Measurements from ENCODE around the gene CFAP410.
"Not testable (repeated sequence)": the region's sequence is repeated elsewhere in the genome, so short reads cannot be mapped to it uniquely, and the experiment has no call there.

The CFAP410 gene

DNA sequence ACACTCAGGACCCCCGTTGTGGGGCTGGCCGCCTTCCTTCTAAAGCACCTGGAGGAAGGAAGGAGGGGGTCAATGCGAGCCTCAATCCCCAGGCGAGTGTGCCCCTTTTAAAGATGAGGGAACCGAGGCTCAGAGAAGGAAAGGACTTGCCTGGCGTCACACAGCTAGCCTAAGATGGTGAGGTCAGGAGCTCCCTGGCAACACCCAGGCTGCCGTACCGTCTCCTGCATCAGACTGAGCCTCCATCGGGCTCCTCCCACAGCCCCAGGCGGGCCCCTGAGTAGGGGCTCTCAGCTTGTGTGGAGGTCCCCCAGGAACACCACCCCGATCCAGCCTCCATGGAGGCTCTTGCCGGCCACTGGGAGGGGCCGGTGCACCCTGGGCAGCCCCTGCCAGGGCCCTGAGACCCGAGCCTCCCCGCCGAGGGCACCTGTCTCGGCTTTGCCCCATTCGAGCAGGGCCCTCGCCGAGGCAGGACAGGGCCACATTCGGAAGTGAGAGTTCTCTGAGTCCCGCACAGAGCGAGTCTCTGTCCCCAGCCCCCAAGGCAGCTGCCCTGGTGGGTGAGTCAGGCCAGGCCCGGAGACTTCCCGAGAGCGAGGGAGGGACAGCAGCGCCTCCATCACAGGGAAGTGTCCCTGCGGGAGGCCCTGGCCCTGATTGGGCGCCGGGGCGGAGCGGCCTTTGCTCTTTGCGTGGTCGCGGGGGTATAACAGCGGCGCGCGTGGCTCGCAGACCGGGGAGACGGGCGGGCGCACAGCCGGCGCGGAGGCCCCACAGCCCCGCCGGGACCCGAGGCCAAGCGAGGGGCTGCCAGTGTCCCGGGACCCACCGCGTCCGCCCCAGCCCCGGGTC, 53.8 kb downstream of the CFAP410 start, which contains the start of gene AIRE:
Gene AIRE, plus strand, starts transcription at position 739 of the 855 bp plus-strand sequence. CDS start 131 bp downstream, outside the sequence.
- no peak for DNase-seq (ENCODE audit: low read depth in 2 of 2)

DNA sequence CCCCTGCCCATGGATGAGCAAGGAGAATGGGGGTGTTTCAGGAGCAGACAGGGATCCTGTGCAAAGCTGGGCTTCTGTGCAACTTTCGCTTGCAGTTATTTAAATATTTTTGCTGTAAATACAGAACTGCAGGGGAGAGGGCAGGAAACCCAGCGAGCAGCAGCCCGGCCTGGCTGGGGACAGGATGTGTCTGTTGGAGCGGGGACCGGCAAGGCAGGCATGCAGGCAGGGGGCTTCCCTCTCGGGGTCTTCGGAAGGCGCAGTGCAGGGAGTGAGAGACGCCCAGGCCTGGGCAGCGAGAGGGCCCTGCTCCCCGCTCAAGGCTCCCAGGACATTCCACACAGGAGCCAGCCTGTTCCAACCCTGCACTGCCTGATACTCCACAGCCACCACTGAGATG, 55.2 kb downstream of the CFAP410 start:
- DNase-seq (ENCODE audit: low read depth in 2 of 2): no peak

- not testable (repeated sequence) for DNase-seq (ENCODE audit: low read depth in 2 of 2)
Measured at GRCh38 chr21:44283211-44283785, 55.9 kb downstream of the CFAP410 start.

GRCh38 chr21:44282370-44282769, 56.8 kb downstream of the CFAP410 start:
- no peak for DNase-seq (ENCODE audit: low read depth in 2 of 2)

DNA sequence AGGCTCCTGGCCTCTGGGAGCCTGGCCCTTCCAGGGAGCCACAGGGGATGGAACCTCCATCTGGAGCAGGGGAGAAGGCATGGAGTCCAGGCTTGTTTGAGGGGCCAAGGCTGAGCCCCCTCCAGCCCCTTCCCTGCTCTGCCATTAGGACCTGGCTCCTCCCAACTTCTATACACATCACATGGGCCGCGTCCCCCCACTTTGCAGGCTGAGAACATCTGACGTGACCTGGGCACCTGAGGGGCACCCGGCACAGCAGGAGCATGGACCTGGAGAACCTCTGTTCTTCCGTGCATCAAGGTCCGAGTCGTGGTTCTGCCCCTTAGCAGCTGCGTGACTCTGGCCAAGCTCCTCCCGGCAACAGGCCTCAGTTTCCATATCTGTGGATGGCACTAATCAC, 57.4 kb downstream of the CFAP410 start:
- DNase-seq (ENCODE audit: low read depth in 2 of 2): no peak

- DNase-seq (ENCODE audit: low read depth in 2 of 2): no peak
Measured at GRCh38 chr21:44279354-44280260, 59.6 kb downstream of the CFAP410 start.

Measured in stimulated activated CD4-positive, alpha-beta T cell treated with anti-CD3 and anti-CD28 coated beads, Interleukin-15, amount 100 ng/mL, for 48 hours (primary cell).